ENCODE results near the gene FAM234B.

Gene FAM234B

DNA sequence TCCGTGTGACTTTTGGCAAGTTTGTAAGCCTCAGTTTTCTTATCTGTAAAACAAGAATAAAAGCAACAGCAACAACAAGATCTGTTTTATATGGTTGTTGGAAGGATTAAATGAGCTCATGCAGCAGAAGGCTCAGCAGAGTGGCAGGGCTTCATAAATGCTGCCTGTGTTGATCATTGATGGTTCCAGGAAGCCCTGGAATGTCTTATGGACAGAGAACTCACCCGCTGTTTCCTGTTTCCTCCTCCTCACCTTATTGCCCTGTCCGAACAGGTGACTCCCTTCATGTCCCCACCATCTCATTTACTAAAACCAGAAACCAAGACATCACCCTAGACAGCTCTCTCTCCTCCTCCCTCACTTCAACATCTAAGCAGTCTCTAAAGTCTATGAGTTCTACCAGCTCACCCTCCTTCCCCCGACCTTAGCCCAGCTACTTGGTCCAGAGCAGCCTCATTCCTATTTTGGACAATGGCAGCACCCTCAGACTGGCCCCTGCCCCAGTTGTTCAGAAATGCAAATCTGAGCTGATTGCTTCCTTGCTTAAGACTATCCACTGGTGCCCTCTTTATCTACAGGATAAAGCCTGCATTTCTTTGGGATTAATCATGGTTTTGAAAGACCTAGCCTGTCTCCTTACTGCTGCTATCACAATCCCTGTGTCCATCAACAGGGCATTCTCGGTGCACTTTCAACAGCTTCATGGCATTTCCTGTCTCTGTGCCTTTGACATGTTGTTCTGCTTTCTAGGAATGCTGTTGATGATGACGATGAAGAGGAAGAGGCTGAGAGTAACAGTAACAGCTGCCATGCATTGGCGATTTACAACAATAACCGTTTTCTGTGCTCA, 80.7 kb downstream of the FAM234B start:
- no peak for DNase-seq

DNA sequence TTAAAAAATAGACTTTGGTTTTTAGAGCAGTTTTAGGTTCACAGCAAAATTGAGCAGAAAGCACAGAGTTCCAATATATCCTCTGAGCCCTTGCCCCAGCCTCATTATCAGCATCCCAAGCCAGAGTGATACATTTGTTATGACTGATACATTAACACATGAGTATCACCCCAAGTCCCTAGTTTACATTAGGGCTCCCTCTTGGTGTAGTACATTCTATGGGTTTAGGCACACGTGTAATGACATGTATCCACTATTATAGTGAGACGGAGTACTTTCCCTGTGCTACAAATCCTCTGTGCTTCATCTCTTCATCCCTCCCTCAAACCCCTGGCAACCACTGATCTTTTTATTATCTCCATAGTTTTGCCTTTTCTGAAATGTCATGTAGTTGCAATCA, 81.8 kb downstream of the FAM234B start:
- DNase-seq, result no peak

DNA sequence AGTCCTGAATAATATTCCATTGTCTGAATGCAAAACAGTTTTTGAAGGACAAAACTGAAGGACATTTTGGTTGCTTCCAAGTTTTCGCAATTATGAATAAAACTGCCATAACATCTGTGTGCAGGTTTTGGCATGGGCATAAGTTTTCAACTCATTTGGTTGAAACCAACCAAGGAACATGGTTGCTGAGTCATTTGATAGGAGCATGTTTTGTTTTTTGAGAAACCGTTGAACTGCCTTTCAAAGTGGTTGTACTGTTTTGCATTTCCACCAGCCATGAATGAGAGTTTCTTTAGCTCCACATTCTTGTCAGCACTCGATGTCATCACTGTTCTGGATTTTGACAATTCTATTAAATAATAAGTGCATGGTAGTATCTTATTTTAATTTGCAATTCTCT, 82.3 kb downstream of the FAM234B start:
- no peak for DNase-seq

DNA sequence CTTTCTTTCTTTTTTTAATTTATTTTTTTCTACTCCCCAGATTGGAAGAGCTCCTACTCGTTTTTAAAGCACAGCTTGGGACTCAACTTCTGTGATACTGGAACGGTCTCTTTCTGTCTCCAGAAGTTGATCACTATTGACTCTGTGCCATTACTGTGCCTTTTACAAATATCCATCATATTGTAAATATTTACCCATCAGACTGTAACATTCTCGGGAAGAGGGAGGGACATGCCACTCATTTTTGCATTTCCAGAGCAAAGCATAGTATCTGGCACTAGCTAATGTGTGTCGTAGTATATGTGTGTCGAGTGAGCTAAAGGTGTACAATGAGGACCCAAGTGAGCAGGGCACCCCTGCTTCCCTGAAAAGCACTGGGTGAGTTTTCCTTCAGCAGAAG, 83.3 kb downstream of the FAM234B start:
- no peak for DNase-seq

DNA sequence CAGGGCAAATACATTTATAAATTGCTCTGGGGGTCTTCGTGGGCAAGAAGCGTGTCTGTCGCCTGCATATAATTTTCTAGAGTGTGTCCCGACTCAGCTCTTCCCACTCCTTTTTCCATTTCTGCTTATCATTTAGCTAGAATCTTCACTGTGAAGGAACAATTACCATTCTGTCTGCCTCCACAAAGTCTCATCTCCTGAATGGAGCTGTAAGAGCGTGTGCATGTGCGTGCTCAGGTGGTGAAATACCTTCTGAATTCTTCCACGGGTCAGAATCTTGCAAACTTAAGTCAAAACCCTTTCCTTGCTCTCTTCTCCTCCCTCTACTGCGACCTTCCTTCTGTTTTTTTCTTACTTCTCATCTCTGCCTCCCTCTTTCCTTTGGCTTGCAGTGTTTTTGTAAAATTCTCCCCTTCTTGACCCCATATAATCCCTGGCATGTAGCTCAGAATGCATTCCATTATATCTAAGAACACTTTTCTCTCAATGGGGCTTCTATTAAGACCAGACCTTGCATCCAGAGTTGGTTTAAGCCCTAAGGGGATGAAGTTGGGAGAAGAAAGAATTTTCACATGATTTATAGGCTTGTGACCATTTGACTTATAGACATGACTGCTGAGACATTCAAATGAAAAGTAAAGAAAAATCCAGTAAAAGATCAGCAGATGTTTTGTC, 84.2 kb downstream of the FAM234B start:
- no peak for DNase-seq

DNA sequence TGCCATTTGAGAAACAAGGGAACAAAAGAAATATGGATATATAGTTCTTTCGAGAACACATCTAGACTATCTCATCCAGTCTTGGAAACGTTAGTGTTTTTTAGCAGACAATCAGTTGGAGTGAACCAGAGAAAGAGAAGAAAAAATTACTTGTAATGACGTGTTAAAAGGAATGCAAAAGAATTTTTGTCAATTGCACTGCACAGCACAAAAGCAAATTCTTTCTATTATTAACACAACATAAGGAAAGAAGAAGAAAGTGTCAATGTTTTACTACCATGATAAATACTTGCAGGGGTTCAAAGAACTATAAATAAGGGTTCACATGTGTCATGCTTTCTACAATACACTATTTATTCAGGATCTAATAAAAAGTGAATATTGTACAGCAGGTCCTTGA, 86.8 kb downstream of the FAM234B start:
- no peak for DNase-seq
